SW480 (cell line): ENCODE measurements around the gene COLQ.
"Not testable (repeated sequence)": the region's sequence is repeated elsewhere in the genome, so short reads cannot be mapped to it uniquely, and the experiment has no call there.

Experiments
- DNase-seq: peaks from one replicate; pipeline ENCODE4 v3.0.0-alpha.2; 2016; ENCODE audit warnings: low spot score

Gene COLQ

GRCh38 chr3:15490158-15490557 lies 31.3 kb downstream of the COLQ start:
- DNase-seq: no peak

- no peak for DNase-seq
Observed at GRCh38 chr3:15488002-15488401, 33.5 kb downstream of the COLQ start.

GRCh38 chr3:15486979-15487378 lies 34.5 kb downstream of the COLQ start:
- DNase-seq: no peak

- no peak for DNase-seq
Observed at GRCh38 chr3:15486020-15486419, 35.5 kb downstream of the COLQ start.

GRCh38 chr3:15484551-15484950 lies 37.0 kb downstream of the COLQ start:
- DNase-seq: not testable (repeated sequence)

- no peak for DNase-seq
Observed at GRCh38 chr3:15479400-15480224, 41.9 kb downstream of the COLQ start.

GRCh38 chr3:15478640-15478979 lies 42.9 kb downstream of the COLQ start:
- DNase-seq: no peak

- no peak for DNase-seq
Observed at GRCh38 chr3:15477951-15478639, 43.4 kb downstream of the COLQ start.

GRCh38 chr3:15476378-15476777 lies 45.1 kb downstream of the COLQ start:
- no peak for DNase-seq

- no peak for DNase-seq
Observed at GRCh38 chr3:15475161-15475560, 46.3 kb downstream of the COLQ start.

GRCh38 chr3:15471861-15472260 lies 49.6 kb downstream of the COLQ start:
- DNase-seq: no peak

GRCh38 chr3:15470849-15471248 lies 50.7 kb downstream of the COLQ start:
- no peak for DNase-seq

- DNase-seq: no peak
Observed at GRCh38 chr3:15470261-15470660, 51.2 kb downstream of the COLQ start.

- no peak for DNase-seq
Observed at GRCh38 chr3:15467227-15468181, 54.0 kb downstream of the COLQ start.

- DNase-seq: no peak
Observed at GRCh38 chr3:15465876-15466585, 55.5 kb downstream of the COLQ start.

- no peak for DNase-seq
Observed at GRCh38 chr3:15462451-15462850, 59.1 kb downstream of the COLQ start.

- DNase-seq: no peak
Observed at GRCh38 chr3:15460891-15461531, 60.5 kb downstream of the COLQ start.

- DNase-seq: no peak
Observed at GRCh38 chr3:15458212-15458780, 63.2 kb downstream of the COLQ start.

GRCh38 chr3:15456915-15457314 lies 64.6 kb downstream of the COLQ start:
- DNase-seq: not testable (repeated sequence)

GRCh38 chr3:15456321-15456720 lies 65.2 kb downstream of the COLQ start:
- no peak for DNase-seq

- DNase-seq: no peak
Observed at GRCh38 chr3:15455756-15456155, 65.8 kb downstream of the COLQ start.
